Panc1 (cell line): ENCODE measurements around the gene CUEDC1.
A peak's percentile ranks its signal among the peaks of the same experiment; 100 is the strongest.

Source experiments
- POLR2AphosphoS5 ChIP-seq: IDR thresholded peaks from 2 replicates; pipeline ENCODE4 v1.6.1; 2012; ENCODE audit warnings: mild to moderate bottlenecking, low read depth, low read length, moderate library complexity
- TF ChIP-seq, protein P1 (sequence below), 2 experiments: IDR thresholded peaks; 2 replicates each; pipeline ENCODE4 v1.6.1; 2011 to 2012; ENCODE audit warnings: low read depth in 2 of 2, control low read depth in 1 of 2, low read length in 1 of 2, mild to moderate bottlenecking in 1 of 2, moderate library complexity in 1 of 2; ENCODE audit not compliant: insufficient read depth in 1 of 2

DNA sequence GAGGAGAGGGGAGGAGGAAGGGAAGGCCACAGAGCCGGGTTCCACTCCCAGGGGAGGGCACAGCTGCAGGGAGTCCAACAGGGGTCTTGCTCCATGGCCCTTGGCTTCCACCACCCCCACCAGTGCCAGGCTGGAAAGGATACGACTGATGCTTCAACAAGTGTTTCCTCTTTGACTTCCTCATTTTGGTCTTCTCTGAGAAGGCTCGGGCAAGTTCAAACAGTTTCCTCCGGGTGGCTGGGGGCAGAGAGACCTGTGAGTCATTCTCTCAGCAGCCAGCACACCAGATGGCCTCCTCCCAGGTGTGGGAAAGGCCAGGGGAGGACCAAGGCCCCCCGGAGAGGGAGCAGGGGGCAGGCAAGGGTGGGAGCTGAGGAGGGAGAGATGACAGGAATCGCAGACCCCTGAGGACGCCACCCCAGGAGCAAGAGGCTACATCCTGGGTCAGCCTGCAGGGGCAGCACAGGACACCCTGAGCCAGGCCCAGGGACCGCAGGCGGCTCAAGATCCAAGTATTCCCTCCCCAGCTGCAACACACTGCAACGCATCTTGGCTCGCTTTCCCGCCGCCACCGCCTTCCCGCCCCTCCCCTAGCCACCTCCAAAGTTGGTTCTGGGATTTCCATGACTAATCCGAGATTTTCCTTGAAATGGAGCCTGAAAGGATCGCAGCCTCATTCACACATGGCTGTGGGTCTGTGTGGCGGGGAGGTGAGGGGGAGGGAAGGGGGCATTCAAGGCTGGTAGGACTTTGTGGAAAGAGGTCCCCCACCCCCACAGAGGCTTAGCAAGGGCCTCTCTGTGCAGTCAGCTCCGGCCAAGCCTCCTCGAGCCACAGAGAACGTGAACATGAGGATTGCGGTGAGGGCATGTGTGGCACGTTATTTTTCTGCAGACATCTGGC is 87.0 kb downstream of the CUEDC1 start:
- TF ChIP-seq POLR2AphosphoS5 = peak; percentile 51; the same call in 1 of the 2 replicates
- TF ChIP-seq, protein P1, sequence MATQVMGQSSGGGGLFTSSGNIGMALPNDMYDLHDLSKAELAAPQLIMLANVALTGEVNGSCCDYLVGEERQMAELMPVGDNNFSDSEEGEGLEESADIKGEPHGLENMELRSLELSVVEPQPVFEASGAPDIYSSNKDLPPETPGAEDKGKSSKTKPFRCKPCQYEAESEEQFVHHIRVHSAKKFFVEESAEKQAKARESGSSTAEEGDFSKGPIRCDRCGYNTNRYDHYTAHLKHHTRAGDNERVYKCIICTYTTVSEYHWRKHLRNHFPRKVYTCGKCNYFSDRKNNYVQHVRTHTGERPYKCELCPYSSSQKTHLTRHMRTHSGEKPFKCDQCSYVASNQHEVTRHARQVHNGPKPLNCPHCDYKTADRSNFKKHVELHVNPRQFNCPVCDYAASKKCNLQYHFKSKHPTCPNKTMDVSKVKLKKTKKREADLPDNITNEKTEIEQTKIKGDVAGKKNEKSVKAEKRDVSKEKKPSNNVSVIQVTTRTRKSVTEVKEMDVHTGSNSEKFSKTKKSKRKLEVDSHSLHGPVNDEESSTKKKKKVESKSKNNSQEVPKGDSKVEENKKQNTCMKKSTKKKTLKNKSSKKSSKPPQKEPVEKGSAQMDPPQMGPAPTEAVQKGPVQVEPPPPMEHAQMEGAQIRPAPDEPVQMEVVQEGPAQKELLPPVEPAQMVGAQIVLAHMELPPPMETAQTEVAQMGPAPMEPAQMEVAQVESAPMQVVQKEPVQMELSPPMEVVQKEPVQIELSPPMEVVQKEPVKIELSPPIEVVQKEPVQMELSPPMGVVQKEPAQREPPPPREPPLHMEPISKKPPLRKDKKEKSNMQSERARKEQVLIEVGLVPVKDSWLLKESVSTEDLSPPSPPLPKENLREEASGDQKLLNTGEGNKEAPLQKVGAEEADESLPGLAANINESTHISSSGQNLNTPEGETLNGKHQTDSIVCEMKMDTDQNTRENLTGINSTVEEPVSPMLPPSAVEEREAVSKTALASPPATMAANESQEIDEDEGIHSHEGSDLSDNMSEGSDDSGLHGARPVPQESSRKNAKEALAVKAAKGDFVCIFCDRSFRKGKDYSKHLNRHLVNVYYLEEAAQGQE (IDR thresholded peaks at IDR 0.05; ENCODE audit: insufficient read depth in 1 of 2, low read depth in 2 of 2, low read length in 1 of 2) = no peak
